Measurements from ENCODE around the gene LNX1.
A peak's percentile ranks its signal among the peaks of the same experiment; 100 is the strongest.
"Not testable (repeated sequence)": the region's sequence is repeated elsewhere in the genome, so short reads cannot be mapped to it uniquely, and the experiment has no call there.

The LNX1 gene

DNA sequence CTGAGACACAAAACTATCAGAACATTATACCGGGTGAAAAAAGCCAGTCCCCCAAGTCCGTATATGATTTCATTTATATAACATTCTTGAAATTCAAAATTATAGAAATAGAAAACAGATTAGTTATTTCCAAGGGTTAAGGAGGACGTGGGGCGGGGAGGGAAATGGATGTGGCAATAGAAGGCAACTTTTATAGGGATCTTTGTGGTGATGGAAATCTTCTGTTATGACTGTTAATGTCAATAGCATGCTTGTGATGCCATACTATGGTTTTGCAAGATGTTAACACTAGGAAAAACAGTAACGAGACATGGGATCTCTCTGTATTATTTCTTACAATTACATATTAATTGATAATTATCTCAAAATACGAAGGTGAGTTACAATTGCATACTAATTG lies 96.4 kb downstream of the LNX1 start:
- no peak for DNase-seq (ENCODE audit: low spot score)

GRCh38 chr4:53490965-53491622 lies 100.2 kb downstream of the LNX1 start:
- peak; percentile 77 for DNase-seq (ENCODE audit: low spot score)

GRCh38 chr4:53490161-53490956 lies 100.9 kb downstream of the LNX1 start:
- DNase-seq (ENCODE audit: low spot score), result no peak

- DNase-seq (ENCODE audit: low spot score), result peak; percentile 42
These were observed 101.9 kb downstream of the LNX1 start for GRCh38 chr4:53489279-53489889.

- DNase-seq (ENCODE audit: low spot score), result no peak
These were observed 103.5 kb downstream of the LNX1 start for GRCh38 chr4:53487766-53488165.

DNA sequence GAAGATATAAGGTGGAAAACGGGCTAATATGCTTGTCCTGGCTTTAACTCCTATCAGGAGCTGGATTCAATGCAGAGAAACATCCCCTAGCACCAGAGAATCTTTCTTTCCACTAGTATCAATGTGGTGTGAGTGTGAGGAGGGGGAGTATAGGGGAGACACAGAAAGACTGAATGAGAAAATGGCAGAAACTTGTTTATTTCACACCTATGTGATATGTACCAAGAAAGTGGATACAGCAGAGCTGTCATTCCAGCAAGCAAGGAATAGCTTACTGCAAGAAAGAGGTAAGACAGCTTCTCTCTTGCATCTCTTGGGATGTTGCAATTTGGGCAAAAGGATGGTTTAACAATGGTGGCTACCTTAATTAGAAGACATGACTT lies 105.6 kb downstream of the LNX1 start:
- DNase-seq (ENCODE audit: low spot score), result no peak

- no peak for DNase-seq (ENCODE audit: low spot score)
These were observed 106.2 kb downstream of the LNX1 start for GRCh38 chr4:53484911-53485657.

- DNase-seq (ENCODE audit: low spot score), result no peak
These were observed 108.0 kb downstream of the LNX1 start for GRCh38 chr4:53483250-53483649.

DNA sequence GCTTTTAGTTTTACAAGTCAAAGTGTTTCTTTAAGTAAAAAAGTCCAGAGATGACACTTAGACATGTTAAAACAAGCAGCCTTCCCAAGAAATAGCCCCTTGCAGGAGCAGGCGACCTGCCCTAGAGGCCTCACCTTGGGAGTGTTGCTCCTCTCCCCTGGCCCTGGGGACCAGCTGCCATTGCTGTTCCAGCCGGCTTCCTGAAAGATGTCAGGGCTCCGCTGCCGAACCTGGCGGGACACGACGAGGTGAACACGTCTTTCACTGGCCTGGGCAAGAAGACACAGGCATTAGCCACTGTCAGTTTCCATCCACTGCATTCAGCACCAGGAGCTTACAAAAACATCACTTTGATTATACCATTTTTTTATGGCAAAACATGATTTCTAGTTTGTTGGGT lies 109.7 kb downstream of the LNX1 start:
- no peak for DNase-seq (ENCODE audit: low spot score)

- no peak for DNase-seq (ENCODE audit: low spot score)
These were observed 110.4 kb downstream of the LNX1 start for GRCh38 chr4:53480909-53481308.

GRCh38 chr4:53479736-53480525 lies 111.4 kb downstream of the LNX1 start:
- DNase-seq (ENCODE audit: low spot score), result peak; percentile 62

DNA sequence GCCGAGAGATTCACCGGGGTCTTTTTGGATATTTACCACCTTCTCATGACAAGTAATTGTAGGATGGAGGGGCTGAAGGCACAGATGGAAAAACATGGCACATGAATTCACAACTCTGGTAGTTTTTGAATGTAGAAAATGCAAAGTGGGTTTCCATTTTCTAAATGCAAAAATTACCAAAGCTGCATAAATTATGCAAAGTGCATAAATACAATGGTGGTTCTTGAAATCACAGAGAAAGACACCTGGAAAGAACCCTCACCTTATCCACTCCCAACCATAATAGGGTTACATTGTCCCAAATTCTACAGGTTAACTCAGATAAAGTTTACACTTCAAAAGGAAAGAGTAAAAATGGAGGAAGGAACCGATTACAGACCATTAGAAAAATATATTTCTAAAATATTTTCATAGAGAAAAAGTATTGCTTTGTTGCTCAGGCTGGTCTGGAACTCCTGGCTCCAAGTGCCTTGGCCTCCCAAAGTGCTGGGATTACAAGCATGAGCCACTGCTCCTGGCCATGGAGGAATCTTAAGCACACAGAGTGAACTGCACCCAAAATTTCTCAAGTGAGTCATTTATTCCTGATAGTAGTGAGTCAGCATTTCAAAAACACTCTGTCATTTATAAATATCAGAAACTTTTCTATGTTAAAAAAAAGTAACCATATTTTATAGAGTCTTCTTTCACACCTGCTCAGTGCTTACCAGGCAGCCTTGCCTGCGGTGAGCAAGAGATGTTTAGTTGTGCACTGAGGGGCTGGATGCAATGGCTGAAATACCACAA lies 112.4 kb downstream of the LNX1 start:
- DNase-seq (ENCODE audit: low spot score), result peak; percentile 54

- no peak for DNase-seq (ENCODE audit: low spot score)
These were observed 113.7 kb downstream of the LNX1 start for GRCh38 chr4:53477636-53478035.

DNA sequence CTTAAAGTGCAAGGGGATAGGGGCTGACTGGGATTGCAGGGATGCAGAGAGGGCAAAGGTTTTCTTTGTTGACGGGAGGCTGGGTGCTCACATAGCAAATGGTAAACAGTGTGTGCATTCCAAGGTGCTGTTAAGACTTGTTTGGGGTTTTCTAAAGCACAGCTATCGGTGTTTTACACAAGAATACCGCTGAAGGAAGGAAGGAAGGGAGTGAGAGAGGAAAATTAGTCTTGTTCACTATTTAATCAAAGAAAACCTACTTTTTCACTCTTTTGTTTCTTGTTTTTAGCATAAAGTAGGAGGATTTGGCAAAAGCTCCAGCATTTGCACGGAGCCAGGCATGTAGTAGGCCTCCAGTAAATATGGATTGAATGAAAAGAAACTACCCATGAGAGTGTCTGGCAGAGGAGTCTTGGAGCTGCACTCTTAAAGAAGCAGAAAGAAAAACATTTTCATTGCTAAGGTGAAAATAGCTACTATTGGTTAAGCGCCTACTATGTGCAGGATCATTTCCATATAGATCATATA lies 114.2 kb downstream of the LNX1 start:
- no peak for DNase-seq (ENCODE audit: low spot score)

GRCh38 chr4:53476232-53477037 lies 114.9 kb downstream of the LNX1 start:
- peak; percentile 91 for DNase-seq (ENCODE audit: low spot score)

DNA sequence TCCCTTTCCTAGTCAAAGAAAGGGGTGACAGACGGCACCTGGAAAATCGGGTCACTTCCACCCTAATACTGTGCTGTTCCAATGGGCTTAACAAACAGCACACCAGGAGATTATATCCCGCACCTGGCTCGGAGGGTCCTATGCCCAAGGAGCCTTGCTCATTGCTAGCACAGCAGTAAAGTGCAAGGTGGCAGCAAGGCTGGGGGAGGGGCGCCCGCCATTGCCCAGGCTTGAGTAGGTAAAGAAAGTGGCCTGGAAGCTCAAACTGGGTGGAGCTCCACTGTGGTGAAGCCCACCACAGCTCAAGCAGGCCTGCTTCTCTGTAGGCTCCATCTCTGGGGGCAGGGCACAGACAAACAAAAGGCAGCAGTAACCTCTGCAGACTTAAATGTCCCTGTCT lies 124.7 kb downstream of the LNX1 start:
- not testable (repeated sequence) for DNase-seq (ENCODE audit: low spot score)

DNA sequence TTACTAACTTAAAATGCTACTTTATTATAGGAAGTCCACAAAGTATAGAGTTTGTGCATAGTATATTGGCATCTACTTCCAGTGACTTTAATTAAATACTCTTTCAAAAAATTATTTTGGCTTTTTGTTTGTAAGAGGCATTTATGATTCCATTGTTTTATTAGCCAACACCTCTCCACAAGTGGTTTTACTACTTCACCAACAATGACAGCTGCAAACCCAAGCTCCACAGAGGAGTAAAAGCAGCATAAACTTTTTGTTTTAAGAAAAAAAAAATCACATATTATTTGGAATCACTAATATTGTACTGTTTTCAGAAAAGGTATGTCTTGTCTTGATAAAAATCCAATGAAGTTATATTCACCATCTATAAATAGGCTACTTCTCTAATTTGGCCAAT lies 125.4 kb downstream of the LNX1 start:
- DNase-seq (ENCODE audit: low spot score), result no peak

GRCh38 chr4:53465281-53465680 lies 126.0 kb downstream of the LNX1 start:
- no peak for DNase-seq (ENCODE audit: low spot score)

DNA sequence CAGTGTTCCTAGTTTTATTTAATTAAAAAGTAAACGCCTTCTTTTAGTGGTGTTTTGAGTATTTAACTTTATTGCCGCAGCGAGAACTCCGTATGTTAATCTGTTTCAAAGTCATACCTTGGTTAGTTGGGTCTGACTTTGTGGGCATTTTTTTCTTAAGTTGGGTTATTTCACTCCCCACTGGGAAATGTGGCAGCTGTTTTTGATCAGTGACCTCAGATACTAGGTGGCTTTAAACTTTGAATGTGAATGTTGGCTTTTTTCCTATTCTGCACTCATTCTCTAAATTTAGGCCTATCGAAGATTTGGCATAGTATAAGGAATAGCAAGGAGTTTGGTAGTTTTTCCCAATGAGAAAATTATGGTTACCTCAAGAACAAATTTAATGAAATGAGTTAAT lies 127.9 kb downstream of the LNX1 start:
- no peak for DNase-seq (ENCODE audit: low spot score)

- DNase-seq (ENCODE audit: low spot score), result no peak
These were observed 130.0 kb downstream of the LNX1 start for GRCh38 chr4:53461244-53461643.

All from AG20443 (cell line).